Testis (tissue), 3 donors: Measurements from ENCODE around the gene NUP205. TPM values are rescaled to one million over a fixed set of nuclear protein-coding genes. Genes with fewer than 3 reads are reported as not detected.
A peak's percentile ranks its signal among the peaks of the same experiment; 100 is the strongest.

Experiments used
- DNase-seq: peaks from one replicate; pipeline ENCODE4 v3.0.0-alpha.2; 2019
- H3K27ac ChIP-seq, 2 donors: fragments of 200-600 bp; sonication (generic); one replicate each; pipeline ENCODE4 v1.5.1; 2019
- H3K27me3 ChIP-seq: fragments of 200-600 bp; sonication (generic); one replicate; pipeline ENCODE4 v1.5.1; 2019
- H3K36me3 ChIP-seq: fragments of 200-600 bp; sonication (generic); one replicate; pipeline ENCODE4 v1.5.1; 2017; ENCODE audit warnings: low read depth; ENCODE audit errors: missing control alignments
- H3K4me1 ChIP-seq: fragments of 200-600 bp; sonication (generic); one replicate; pipeline ENCODE4 v1.5.1; 2019
- H3K4me3 ChIP-seq, 2 donors: fragments of 200-600 bp; sonication (generic); one replicate each; pipeline ENCODE4 v1.5.1; 2017 to 2019
- H3K9me3 ChIP-seq: fragments of 200-600 bp; sonication (generic); one replicate; pipeline ENCODE4 v1.5.1; 2017
- CTCF ChIP-seq, 3 experiments: fragments of 450-650 bp in 2 of 3; fragments of 200-600 bp in 1 of 3; sonication (generic) in 1 of 3; IDR thresholded peaks; one replicate each; pipeline ENCODE4 v1.5.1; 2016 to 2019; ENCODE audit warnings: antibody characterized with exemption in 3 of 3, mild to moderate bottlenecking in 2 of 3, moderate library complexity in 1 of 3
- POLR2A ChIP-seq: fragments of 450-650 bp; IDR thresholded peaks from one replicate; pipeline ENCODE4 v1.6.1; 2017; ENCODE audit warnings: antibody characterized with exemption, mild to moderate bottlenecking, moderate library complexity
- WGBS, 2 donors: methylation state at CpG; one replicate each; pipeline ENCODE4 v1.1.5; 2018; 5-methylcytosine and 5-hydroxymethylcytosine counted together
- intact Hi-C: fragments of 100-400 bp; cut with DNase I; formaldehyde crosslinking; loops from one replicate; pipeline ENCODE4 v1.15.1; 2023; ENCODE audit warnings: low total_unique reads
- polyA plus RNA-seq: library from polyadenylated mRNA; stranded (reverse); fragments of 350-450 nt; fragmentation: Illumina TruSeq; extraction: RNeasy Lipid Tissue Mini Kit (QIAGEN cat#74804); gene quantifications from one replicate; pipeline ENCODE4 v1.2.3, GENCODE V29; 2014; ENCODE audit warnings: low read depth, low replicate concordance; ENCODE audit not compliant: insufficient read depth
- small RNA-seq, 2 donors: library from RNA; depleted of rRNA; stranded (forward); fragments of <200 nt; gene quantifications; one replicate each; pipeline ENCODE3, GENCODE V24; 2016
- total RNA-seq, 2 donors: library from RNA; depleted of rRNA; stranded (reverse); fragments of >200 nt; gene quantifications; one replicate each; pipeline ENCODE4 v1.2.3, GENCODE V29; 2016

NUP205 gene
- total and polyA plus RNA-seq, 3 donors from 2014 or later, result 47.8 to 77.2 (median 73.6) TPM

- no peaks in the 10 kb centered on the region for H3K36me3 ChIP-seq
- peaks cover 18% of the 10 kb centered on the region for H3K4me1 ChIP-seq
- no peaks in the 10 kb centered on the region for H3K27me3 ChIP-seq
- peak; percentile 68 for DNase-seq
- intact Hi-C loops, result no loop called here
- WGBS, 2 donors, result 21 to 30% methylated on average over 8 of the region's 8 CpGs
- H3K4me3 ChIP-seq, result no peak overlapping the region
- TF ChIP-seq POLR2A (no peak), CTCF (IDR thresholded peaks at IDR 0.05) (no peak)
- no peaks in the 10 kb centered on the region for H3K9me3 ChIP-seq
- H3K27ac ChIP-seq, result peak overlapping the region in 1 of 2 donors; percentile 59
Observed at GRCh38 chr7:135697276-135698049, 139.7 kb downstream of the NUP205 start.

Small RNAs within 50 kb of the gene (small RNA-seq; reads per million reads assigned to genes)
- 0 reads per million in 2 donors for gene RNU6-1154P

Other genes starting within 250 kb of the NUP205 start
- 10 to 100 TPM; 53.2 to 56.7 TPM for gene CNOT4, start 47.8 kb upstream of the NUP205 start, total RNA-seq
- gene CNOT4, start 47.8 kb upstream of the NUP205 start, polyA plus RNA-seq, result 38.2 TPM
- 10 to 100 TPM; 36.4 to 39.7 TPM for gene STMP1, start 104.6 kb downstream of the NUP205 start, total RNA-seq
- gene STMP1, start 104.6 kb downstream of the NUP205 start, polyA plus RNA-seq, result 56.3 TPM
- gene SLC13A4, start 170.3 kb downstream of the NUP205 start, total RNA-seq, result 10 to 100 TPM; 19.0 to 33.0 TPM
- gene SLC13A4, start 170.3 kb downstream of the NUP205 start, polyA plus RNA-seq, result 34.6 TPM
- 1 to 10 TPM; 2.1 to 2.7 TPM for gene FAM180A, start 190.9 kb downstream of the NUP205 start, total RNA-seq
- 1.5 TPM for gene FAM180A, start 190.9 kb downstream of the NUP205 start, polyA plus RNA-seq